ENCODE results near the gene TTC31.

Gene TTC31

DNA sequence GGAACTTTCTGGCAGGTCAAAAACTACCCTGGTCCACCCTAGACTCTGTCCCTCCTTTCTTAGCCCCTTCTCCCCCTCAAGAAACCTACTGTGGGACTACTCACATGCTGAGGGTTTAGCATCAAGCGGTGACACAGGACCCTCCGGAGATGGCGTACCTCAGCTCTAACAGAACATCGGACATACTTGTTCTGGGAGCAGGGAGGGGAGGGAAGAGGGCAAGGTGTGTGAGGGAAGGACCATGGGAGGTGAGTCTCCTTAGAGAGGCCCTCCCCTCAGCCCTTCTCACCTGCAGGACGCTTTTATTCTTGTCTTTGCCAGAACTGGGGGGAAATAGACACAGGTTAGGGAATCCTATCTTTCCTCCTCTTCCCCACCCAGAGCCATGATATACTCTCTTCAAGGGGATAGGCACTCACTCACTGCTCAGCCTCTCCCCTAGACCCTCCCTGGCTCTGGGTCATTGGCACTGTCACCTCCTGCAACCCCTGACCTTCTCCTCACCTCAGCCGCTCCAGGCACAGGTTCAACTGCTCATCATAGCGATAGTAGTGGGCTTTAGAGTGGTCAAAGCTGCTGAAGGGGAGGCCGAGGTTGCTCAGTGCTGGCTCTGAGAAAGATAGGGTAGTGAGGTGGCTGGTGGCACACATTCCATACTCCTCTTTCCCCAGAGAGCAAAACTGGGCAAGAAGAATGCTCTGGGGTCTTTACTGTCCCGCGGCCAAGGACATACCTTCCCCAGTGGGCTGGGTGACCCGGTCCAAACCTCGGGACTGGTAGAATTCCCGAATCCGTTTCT lies 22.8 kb downstream of the TTC31 start:
- no peak for DNase-seq (ENCODE audit: low read depth)

DNA sequence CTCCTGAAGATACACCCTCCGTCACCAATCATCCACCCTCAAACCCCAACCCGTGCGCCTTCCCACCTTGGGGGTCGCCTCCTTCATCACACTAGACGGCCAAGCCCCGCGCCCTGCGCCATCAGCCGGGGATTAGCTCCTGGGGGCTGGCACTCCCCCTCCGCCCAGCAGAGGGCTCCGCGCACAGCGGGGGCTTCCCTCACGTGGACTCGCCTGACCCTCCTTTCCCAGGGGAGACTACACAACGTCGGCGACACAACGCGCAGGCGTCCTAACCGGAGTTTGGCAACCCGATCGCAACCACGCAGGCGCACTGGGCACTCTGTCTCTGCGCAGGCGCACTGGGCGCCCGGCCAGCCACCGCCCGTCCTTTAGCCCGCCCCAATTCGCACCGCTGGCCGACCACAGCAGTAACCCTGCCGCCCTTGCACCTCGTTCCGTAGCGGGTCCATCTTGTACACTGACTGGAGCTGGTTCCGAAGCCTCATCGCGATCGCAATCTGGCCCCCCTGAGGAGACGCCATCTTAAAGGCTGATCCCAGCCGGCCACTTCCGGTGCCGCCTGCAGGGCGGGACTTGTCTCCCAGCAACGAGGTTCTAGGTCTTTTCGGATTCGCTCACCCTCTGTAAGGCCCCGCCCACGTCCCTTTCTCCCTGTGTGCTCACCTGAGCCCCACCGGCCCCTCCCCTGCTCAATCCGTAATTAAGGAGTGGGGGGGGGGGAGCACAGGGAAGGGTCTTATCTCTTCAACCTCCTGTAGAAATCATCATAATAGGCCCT lies 24.5 kb downstream of the TTC31 start, which contains the start of gene PCGF1:
TSS of gene PCGF1 (minus strand) at position 551 of the 781 bp plus-strand sequence. CDS start at position 524, 27 bp downstream.
- peak; percentile 98 for DNase-seq (ENCODE audit: low read depth)

DNA sequence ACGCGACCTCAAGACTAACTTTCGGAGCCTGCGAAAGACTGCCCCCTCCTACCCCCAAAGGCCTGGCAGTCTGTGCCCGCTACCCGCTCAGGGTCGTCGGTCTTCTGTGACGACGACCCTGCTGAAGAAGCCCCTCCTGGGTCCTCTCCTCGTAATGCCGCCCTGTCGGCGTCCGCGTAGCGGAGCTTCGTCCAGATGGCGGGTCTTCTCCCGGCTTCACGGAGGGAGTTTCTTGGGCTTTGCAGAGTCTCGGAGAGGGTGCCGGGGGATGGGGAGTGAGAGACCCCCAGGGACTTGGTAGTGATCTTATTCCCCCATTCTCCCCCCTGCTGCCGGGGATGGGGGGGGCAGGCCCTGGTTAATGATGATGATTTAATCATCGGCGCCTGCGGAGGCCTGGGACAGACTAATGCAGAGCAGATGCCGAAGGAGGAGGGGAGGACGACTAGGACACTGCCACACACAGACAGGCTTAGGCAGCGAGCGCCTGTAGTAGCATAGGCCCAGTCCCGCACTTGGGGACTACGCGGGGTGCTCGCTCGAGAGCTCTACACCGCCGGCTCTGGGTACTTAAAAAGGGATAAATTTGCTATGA lies 25.1 kb downstream of the TTC31 start:
- no peak for DNase-seq (ENCODE audit: low read depth)

DNA sequence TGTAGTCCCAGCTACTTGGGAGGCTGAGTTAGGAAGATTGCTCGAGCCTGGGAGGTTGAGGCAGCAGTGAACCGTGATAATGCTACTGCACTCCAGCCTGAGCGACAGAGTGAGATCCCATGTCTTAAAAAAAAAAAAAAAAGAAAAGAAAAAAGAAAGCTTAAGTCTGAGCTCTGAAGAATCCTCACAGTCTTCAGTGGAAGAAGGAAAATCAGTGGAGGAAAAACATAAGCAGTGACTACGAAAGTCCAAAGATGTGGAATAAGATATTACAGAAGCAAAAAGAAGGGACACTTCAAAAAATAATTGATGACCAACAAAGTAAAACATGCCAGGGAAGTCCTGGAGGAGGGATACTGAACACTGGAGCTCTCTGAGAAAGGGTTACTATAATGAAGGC lies 27.4 kb downstream of the TTC31 start:
- DNase-seq (ENCODE audit: low read depth) = no peak

DNA sequence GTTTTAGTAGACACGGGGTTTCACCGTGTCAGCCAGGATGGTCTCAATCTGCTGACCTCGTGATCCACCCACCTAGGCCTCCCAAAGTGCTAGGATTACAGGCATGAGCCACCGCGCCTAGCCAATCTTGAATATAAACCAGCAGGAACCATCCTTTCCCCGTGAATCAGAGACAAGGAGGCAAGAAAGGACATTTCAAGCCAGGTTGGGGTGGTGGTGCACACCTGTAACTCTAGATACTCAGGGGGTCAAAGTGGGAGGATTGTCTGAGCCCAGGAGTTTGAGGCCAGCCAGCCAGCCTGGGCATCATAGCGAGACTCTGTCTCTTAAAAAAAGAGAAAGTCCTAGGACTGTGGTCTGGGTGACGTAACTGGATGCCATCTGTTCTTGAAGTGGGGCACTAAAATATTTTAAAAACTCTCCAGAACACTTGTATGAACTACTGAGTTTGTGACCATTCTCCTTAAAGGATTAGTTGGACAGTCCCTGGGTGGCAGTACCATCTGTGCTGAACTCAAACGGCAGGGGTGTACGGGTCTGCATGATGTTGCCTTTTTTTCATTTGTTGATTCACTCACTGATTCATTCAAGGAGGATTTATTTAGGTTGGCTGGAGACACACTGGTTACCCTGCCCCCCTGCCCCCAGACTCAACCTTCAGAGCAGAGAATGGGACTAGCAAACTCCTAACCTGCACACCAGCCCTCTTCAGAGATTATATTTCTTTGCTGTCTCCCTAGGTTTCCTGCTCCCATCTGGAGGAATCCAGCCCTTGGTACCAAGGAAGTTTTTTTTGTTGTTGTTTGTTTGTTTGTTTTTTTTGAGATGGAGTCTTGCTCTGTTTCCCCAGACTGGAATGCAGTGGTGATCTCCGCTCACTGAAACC lies 28.5 kb downstream of the TTC31 start:
- DNase-seq (ENCODE audit: low read depth) = no peak

DNA sequence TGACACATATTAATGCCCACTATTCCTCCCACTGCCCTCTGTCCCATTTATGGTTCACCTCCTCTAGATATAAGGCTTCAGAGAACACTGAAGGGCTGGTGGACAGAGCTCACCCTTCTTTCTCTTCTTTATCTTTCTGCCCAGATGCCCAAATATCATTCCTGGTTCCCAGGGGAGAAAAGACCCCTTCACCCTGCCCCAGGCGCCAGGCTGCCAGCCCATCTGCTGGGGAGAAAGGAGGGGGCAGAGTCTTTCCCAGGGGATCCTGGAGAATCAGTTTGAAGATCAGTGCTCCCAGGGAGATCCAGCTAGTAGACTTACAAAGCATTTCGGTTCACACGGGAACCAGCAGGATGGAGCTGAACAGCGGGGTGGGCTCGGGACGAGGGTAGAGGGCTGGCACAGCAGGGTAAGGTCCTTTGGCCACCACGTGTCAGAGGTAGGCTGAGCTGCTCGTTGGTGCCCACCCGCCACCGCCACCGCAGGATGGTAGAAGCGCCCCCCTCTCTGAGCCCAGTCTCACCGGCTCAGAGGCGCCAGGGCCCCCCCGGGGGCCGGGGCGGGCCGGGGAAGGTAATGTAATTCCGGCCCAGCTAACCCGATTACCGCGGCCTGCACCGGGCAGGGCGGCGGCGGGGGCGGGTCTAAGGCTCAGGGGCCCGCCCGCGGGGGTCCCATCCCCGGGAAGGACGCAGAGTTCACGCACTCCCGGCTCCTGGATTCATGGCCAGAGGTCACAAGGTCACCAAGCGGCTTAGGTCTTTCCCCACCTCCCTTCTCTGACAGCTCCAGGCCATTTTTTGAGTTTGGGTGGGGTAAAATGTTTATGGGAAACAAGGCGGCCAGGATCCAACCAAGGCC lies 30.1 kb downstream of the TTC31 start:
- DNase-seq (ENCODE audit: low read depth) = no peak

DNA sequence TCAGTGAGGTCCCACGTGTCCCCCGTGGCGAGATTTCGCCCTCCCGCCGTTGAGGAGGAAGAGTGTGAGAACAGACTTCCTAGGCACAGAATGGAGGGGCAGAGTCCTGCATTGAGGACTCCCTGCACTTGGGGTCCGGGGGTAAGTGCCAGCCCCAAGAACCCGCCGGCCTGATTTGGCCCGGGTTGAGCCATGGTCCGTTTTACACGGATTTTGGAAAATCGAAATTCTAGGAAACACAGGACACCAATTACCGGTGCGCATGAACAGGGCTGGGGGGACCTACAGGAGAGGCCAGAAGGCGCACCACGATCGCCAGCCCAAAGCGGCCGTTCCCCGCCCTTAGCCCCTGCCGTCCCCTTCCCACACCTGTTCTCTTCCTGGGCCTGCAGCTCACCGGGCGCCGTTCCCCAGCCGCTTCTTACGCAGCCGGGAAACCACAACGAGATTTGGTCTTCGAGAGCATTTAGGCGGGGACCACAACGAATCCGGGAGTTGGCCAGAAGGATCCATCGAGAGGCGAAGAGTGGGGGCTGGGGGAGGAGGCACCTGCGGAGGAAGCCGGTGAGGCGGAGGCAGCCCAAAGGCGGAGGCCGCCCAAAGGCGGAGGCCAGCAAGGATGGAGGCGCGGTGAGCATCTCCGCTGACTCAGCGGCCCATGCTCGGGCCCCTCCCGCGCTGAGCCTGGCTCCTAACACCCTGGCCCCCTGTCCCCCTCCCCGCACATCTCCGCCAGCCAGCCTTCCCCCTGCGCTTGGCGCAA lies 30.9 kb downstream of the TTC31 start:
- DNase-seq (ENCODE audit: low read depth) = no peak

DNA sequence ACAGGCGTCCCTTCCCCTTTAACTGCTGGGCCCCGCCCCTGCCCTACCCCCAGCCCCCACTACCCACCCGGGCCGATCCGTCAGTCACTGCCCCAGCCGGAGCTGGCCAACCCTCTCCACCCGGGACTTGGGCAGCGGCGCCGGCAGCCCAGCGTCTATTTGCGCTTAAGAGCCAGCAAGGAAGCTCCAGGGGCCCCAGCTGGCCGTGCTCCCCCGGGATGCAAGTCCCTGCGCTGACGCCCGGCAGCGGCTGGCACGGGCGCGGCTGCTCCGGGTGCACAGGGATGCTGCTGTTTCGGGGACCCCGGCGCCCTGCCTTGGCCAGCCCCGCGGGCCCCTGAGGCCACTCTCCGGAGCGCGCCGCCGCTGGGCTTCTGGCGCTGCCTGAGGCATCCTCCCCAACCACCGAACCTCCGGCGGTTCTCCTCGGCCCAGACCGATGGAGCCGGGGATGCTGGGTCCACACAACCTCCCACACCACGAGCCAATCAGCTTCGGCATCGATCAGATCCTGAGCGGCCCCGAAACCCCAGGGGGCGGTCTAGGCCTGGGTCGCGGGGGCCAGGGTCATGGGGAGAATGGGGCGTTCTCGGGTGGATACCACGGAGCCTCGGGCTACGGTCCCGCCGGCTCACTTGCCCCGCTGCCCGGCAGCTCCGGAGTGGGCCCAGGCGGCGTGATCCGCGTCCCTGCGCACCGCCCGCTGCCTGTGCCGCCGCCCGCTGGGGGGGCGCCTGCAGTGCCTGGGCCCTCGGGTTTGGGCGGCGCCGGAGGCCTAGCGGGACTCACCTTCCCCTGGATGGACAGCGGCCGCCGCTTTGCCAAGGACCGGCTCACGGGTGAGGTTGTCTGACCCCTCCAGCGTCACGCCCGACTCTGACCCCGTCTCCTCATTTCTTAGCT lies 31.7 kb downstream of the TTC31 start, which contains the start of gene TLX2:
TSS of gene TLX2 (plus strand) at position 83 of the 903 bp plus-strand sequence. CDS start at position 440, 357 bp downstream.
- no peak for DNase-seq (ENCODE audit: low read depth)

DNA sequence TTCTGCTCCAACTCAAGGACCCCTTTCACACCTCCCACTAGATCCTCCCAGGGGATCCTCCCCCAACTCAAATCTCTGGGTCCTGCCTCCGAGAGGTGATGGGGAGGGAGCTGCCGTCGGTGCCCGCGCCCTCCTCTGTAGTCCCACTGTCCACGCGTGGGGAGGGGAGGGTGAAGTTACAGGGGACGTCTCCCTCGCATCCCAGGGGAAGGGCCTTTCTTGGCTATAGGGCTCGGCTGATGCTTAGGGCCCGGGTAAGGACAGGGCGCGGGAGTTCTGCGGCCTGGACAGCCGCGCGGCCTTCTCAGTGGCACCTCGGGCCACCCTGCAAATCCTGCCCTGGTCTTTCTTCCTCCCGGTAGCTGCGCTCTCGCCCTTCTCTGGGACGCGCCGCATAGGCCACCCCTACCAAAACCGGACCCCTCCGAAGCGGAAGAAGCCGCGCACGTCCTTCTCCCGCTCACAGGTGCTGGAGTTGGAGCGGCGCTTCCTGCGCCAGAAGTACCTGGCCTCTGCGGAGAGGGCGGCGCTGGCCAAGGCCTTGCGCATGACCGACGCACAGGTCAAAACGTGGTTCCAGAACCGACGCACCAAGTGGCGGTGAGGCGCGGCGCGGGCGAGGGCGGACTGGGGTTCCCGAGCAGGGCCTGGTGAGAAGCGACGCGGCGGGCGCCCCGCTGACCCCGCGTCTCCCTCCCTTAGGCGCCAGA lies 32.5 kb downstream of the TTC31 start:
- DNase-seq (ENCODE audit: low read depth) = no peak

DNA sequence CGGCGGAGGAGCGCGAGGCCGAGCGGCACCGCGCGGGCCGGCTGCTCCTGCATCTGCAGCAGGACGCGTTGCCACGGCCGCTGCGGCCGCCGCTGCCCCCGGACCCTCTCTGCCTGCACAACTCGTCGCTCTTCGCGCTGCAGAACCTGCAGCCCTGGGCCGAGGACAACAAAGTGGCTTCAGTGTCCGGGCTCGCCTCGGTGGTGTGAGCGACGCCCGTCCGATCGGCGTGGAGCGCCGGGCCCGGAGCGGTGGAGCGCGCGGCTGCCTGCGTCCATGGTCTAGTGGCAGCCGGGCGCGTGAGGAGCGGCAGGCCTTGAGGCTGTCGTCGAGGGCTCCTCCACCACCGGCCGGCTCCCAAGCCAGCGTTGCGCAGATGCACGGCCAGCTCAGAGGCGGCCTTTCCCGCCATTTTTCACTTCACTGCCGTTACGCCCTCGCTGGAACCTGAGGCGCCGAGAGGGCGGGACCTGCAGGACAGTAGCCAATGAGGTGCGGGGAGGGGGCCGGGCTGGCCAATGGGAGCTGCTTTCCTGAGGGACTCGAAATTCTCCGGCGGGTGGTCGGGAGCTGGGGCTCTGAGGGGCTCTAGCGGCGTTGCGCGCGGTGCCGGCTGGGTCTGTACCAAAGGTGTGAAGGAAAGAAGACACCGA lies 33.2 kb downstream of the TTC31 start:
- DNase-seq (ENCODE audit: low read depth) = no peak

DNA sequence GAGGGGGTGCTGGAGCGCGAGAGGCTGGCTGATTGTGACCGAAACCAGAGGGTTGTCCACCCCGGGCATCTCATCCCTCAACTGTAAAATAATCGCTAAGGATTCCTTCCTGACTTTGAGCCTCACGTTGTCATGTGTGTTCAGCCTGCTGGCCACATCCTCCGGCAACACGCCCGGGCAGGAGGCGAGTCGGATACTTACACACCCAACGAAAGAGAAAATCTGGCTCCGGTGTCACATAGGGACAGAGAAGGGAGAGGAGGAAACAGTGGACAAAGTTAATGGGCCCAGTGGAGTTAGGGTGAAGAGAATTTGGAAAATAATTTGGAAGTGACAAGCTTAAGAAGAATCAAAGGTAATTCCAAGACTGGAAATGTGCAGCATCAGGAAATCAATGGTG lies 33.8 kb downstream of the TTC31 start:
- DNase-seq (ENCODE audit: low read depth) = no peak

DNA sequence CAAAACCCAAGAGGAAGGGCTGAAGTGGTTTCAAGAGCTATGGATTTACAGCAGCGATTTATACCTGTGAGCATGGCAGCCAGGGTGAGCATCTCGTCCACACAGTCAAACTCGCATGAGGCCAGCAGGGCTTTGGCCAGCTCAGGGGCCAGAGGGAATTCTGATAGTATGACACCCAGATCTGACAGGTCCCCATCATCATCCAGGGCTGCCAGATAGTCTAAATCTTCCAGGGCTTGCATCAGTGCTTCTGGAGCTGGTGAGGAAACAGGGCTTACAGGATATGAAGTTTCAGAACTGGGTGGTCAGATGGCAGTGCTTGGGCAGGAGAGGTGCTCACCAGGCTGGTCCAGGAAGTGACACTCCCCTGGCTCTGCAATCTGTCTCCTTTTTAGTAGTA lies 39.6 kb downstream of the TTC31 start:
- no peak for DNase-seq (ENCODE audit: low read depth)

DNA sequence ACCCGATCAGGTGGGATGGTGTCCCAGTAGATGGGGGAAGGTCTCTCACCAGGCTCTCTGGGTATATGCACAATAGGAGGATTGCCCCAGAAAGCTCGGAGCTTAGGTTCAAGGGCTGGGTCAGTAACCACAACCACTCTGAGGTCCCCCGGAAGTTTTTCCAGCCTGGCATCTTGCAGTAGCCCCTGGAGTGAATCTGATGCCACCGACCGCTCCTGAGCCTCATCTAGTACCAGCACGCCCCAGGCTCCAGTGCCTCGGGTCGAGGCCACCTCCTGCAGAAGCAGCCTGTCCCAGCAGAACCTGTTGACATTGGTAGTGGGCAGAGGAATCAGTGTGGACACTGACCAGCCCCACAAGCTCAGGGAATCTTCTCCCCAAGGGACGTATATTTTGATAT lies 41.1 kb downstream of the TTC31 start:
- DNase-seq (ENCODE audit: low read depth) = no peak

DNA sequence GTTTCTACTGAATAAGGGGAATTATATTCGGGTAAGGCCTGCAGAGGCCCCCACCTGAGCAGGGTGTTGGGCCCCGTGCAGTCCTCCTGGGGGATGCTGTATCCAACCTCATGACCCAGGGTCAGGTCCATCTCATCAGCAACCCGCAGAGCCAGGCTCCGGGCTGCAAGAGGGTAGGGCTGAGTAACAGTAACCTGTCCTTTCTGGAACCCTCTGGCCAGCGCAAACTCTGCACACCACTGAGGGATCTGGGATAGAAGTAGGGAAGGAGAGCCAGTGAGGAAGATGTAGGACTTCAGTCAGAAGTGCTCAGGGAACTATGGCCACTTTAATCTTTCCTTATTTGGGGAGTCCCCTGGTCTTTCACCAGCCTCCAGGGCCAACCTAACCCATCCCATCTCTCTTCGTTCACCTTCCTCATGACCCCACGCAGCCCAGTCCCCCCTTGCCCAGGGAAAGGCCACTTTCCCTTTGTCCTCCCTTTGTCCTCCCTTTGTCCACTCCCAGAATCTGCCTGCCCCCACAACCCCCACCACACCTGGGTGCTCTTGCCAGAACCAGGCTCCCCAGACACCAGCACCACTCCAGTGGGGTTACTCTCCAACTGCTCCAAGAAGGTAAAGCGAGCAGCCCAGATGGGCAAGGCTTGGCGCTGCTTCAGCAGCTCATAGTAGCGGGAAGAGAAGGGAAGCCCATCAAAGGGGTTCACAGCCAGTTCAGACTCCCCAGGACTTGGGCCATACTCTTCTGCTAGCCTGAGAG lies 42.3 kb downstream of the TTC31 start:
- DNase-seq (ENCODE audit: low read depth) = no peak

DNA sequence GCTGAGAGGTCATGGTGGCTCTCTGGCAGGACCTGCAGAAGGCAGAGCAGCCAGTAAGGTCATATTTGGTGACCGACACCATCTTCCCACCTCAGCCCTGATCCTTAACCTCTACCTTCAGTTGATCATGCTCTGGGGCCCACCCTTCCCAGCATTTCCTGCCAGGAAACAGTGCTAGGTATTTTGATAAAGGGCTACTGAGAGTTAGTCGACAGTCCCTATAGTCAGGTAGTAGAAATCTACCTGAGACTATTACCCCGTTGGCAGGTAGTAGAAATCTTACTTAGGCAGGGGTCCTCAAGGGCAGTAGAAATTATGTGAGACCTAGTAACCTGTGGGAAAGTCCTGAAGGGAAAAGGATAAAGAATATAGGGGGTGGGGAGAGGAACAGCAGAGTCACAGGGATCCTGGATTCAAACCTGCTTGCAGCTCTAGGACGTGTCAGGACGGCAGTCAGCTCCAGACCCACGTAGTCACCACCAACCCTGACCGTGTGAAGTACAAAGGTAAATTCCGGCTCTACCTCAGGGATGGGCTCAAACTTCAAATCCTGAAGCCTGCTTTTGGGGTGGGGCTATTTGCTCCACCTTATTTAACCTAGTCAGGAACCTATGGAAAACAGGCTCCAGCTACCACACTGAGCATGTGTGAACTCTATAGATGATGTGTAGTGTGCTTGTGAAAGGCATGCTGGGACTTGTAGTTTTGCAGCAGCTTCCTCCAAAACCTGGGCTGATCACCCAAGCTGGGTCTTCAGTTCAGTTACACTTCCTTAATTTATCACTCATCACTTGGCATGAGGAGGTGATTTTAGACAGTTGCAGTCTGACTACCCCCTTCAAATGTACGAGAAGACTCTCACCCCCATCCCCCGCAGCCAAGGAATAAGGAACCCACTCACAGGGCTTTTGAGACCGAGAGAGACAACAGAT lies 43.1 kb downstream of the TTC31 start, which contains the start of gene DQX1:
TSS of gene DQX1 (minus strand) at position 515 of the 932 bp plus-strand sequence. CDS start at position 13, 502 bp downstream.
- DNase-seq (ENCODE audit: low read depth) = no peak
